HUES48 (cell line): ENCODE measurements around the gene ERCC4.
"Not testable (repeated sequence)": the region's sequence is repeated elsewhere in the genome, so short reads cannot be mapped to it uniquely, and the experiment has no call there.

Experiments used
- H3K27ac ChIP-seq: one replicate; pipeline ENCODE4 v1.7.0; 2013; ENCODE audit warnings: low read depth, low read length, inconsistent platforms
- H3K27me3 ChIP-seq: 2 replicates; pipeline ENCODE4 v1.6.1; 2013; ENCODE audit warnings: mild to moderate bottlenecking, low read length; ENCODE audit not compliant: control insufficient read depth, insufficient read depth
- H3K36me3 ChIP-seq: 2 replicates; pipeline ENCODE4 v1.6.1; 2013; ENCODE audit warnings: low read length; ENCODE audit not compliant: control insufficient read depth, insufficient read depth
- H3K4me1 ChIP-seq: 2 replicates; pipeline ENCODE4 v1.6.1; 2013; ENCODE audit warnings: mild to moderate bottlenecking, low read length; ENCODE audit not compliant: control insufficient read depth, insufficient read depth
- H3K4me3 ChIP-seq: 2 replicates; pipeline ENCODE4 v1.5.1; 2013; ENCODE audit warnings: mild to moderate bottlenecking, low read depth, low read length
- H3K9ac ChIP-seq: 2 replicates; pipeline ENCODE4 v1.6.1; 2013; ENCODE audit warnings: mild to moderate bottlenecking, low read depth, low read length, moderate library complexity
- H3K9me3 ChIP-seq: 2 replicates; pipeline ENCODE4 v1.6.1; 2013; ENCODE audit warnings: low read length; ENCODE audit not compliant: control insufficient read depth, insufficient read depth

Gene ERCC4

GRCh38 chr16:13919683-13920509, at the start of gene ERCC4:
TSS of gene ERCC4 (plus strand) at chr16:13920154. CDS start at chr16:13920166, 12 bp downstream.
- peaks cover 6% of the 10 kb centered on the region; the same call in 1 of the 2 replicates for H3K4me1 ChIP-seq
- peak within 1 kb of the TSS; percentile 54 for H3K27ac ChIP-seq
- H3K27me3 ChIP-seq, result no peaks in the 10 kb centered on the region
- peak within 1 kb of the TSS; percentile 89 for H3K4me3 ChIP-seq
- H3K36me3 ChIP-seq, result peaks cover 24% of the 10 kb centered on the region
- no peaks in the 10 kb centered on the region for H3K9me3 ChIP-seq
- peak within 1 kb of the TSS; percentile 65 for H3K9ac ChIP-seq

GRCh38 chr16:13873835-13874438, 46.0 kb upstream of the ERCC4 start:
- Histone ChIP-seq H3K27me3 (no peaks in the 10 kb centered on the region), H3K9me3 (no peaks in the 10 kb centered on the region), H3K4me3 (no peak overlapping the region), H3K27ac (no peak overlapping the region), H3K36me3 (no peaks in the 10 kb centered on the region), H3K9ac (no peak overlapping the region), H3K4me1 (no peaks in the 10 kb centered on the region)

- no peaks in the 10 kb centered on the region for H3K9me3 ChIP-seq
- H3K27ac ChIP-seq, result no peak overlapping the region
- H3K4me3 ChIP-seq, result no peak overlapping the region
- no peaks in the 10 kb centered on the region for H3K4me1 ChIP-seq
- no peaks in the 10 kb centered on the region for H3K36me3 ChIP-seq
- H3K27me3 ChIP-seq, result no peaks in the 10 kb centered on the region
- no peak overlapping the region for H3K9ac ChIP-seq
These were observed 44.2 kb upstream of the ERCC4 start for GRCh38 chr16:13875614-13876284.

GRCh38 chr16:13883276-13883675, 36.7 kb upstream of the ERCC4 start:
- Histone ChIP-seq H3K36me3 (no peaks in the 10 kb centered on the region), H3K9me3 (peaks cover 6% of the 10 kb centered on the region), H3K27ac (no peak overlapping the region), H3K4me1 (no peaks in the 10 kb centered on the region), H3K4me3 (no peak overlapping the region), H3K27me3 (no peaks in the 10 kb centered on the region), H3K9ac (no peak overlapping the region)

- no peak overlapping the region for H3K4me3 ChIP-seq
- no peaks in the 10 kb centered on the region for H3K36me3 ChIP-seq
- H3K27ac ChIP-seq, result no peak overlapping the region
- H3K27me3 ChIP-seq, result no peaks in the 10 kb centered on the region
- peaks cover 9% of the 10 kb centered on the region for H3K9me3 ChIP-seq
- H3K4me1 ChIP-seq, result no peaks in the 10 kb centered on the region
- no peak overlapping the region for H3K9ac ChIP-seq
These were observed 36.1 kb upstream of the ERCC4 start for GRCh38 chr16:13883881-13884280.

- Histone ChIP-seq H3K27me3 (no peaks in the 10 kb centered on the region), H3K36me3 (no peaks in the 10 kb centered on the region)
These were observed 34.3 kb upstream of the ERCC4 start for GRCh38 chr16:13885700-13886099.

GRCh38 chr16:13886608-13887007, 33.3 kb upstream of the ERCC4 start:
- no peaks in the 10 kb centered on the region for H3K27me3 ChIP-seq
- H3K9me3 ChIP-seq, result peaks cover 11% of the 10 kb centered on the region
- H3K36me3 ChIP-seq, result no peaks in the 10 kb centered on the region
- no peaks in the 10 kb centered on the region for H3K4me1 ChIP-seq
- H3K27ac ChIP-seq, result no peak overlapping the region
- no peak overlapping the region for H3K9ac ChIP-seq
- no peak overlapping the region for H3K4me3 ChIP-seq

More at GRCh38 chr16:13885700-13886099, 34.3 kb upstream of the ERCC4 start:
- no peaks in the 10 kb centered on the region for H3K4me1 ChIP-seq
- no peak overlapping the region for H3K9ac ChIP-seq
- peaks cover 11% of the 10 kb centered on the region for H3K9me3 ChIP-seq
- no peak overlapping the region for H3K27ac ChIP-seq
- H3K4me3 ChIP-seq, result no peak overlapping the region

GRCh38 chr16:13889323-13889722, 30.6 kb upstream of the ERCC4 start:
- H3K27me3 ChIP-seq, H3K4me1 ChIP-seq, H3K4me3 ChIP-seq, H3K36me3 ChIP-seq, H3K27ac ChIP-seq, H3K9ac ChIP-seq: not testable (repeated sequence)
- H3K9me3 ChIP-seq, result peaks cover 11% of the 10 kb centered on the region

- H3K36me3 ChIP-seq, result no peaks in the 10 kb centered on the region
- H3K9ac ChIP-seq, result no peak overlapping the region
- no peaks in the 10 kb centered on the region for H3K4me1 ChIP-seq
- H3K9me3 ChIP-seq, result peaks cover 10% of the 10 kb centered on the region
- H3K27me3 ChIP-seq, result no peaks in the 10 kb centered on the region
- no peak overlapping the region for H3K4me3 ChIP-seq
- no peak overlapping the region for H3K27ac ChIP-seq
These were observed 27.7 kb upstream of the ERCC4 start for GRCh38 chr16:13892301-13892700.

- no peaks in the 10 kb centered on the region for H3K36me3 ChIP-seq
- H3K27me3 ChIP-seq, result no peaks in the 10 kb centered on the region
- H3K27ac ChIP-seq, result no peak overlapping the region
- no peak overlapping the region for H3K4me3 ChIP-seq
- H3K9ac ChIP-seq, result no peak overlapping the region
- no peaks in the 10 kb centered on the region for H3K4me1 ChIP-seq
- no peaks in the 10 kb centered on the region for H3K9me3 ChIP-seq
These were observed 24.4 kb upstream of the ERCC4 start for GRCh38 chr16:13895516-13895915.
